HG03175 (cell line): ENCODE data around the gene MAPKAP1.
A peak's percentile ranks its signal among the peaks of the same experiment; 100 is the strongest.

ENCODE experiments used
- ATAC-seq: cut with Tn5 transposase; IDR thresholded peaks from one replicate; pipeline ENCODE4 v1.9.1; 2021; ENCODE audit warnings: mild to moderate bottlenecking, moderate library complexity; ENCODE audit not compliant: unreplicated experiment

The MAPKAP1 gene

DNA sequence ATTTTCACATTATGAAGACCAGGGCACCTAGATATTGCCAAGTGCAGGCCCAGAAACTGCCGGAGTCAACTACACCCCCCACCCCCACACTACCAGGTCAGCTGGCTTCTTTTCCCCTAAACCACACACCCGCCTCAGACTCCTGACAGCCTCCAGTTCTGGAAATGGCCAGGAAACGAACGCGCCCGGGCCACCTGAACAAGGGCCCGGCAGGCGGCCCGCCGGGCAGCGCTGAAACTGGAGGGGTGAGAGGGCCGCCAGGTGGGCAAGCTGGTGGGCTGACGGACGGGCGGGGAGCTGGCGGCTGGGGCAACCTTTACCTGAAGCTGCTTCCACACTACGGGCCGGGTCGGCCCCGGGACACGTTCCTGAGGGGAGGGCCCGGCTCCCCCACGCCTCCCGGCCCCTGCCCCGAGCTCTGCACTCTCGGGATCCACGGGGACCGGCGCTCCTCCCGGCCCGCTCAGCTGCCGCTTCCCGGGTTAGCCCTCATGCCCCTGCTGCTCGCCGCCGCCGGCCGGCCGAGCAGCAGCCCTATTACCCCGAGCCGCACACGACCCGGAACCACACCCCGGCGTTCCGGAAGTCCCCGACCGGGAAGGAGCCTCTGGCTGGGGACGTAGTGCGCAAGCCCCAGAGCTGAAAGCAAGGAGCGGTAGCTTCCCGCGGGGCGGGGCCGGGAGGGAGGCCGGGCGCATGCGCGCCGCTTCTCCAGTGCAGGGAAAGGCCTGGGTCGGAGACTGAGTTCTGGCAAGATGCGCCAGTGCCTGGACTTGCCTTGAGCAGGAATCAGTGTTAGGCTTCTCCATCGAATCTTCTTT lies at the start of gene MAPKAP1:
TSS of gene MAPKAP1 (minus strand) at position 558 of the 821 bp plus-strand sequence. CDS start 34,634 bp downstream, outside the sequence.
- peak; percentile 94 for ATAC-seq

- ATAC-seq = no peak
Observed at GRCh38 chr9:125756518-125756917, 49.5 kb upstream of the MAPKAP1 start.

- ATAC-seq = no peak
Observed at GRCh38 chr9:125755340-125755739, 48.3 kb upstream of the MAPKAP1 start.

GRCh38 chr9:125754096-125754495 lies 47.1 kb upstream of the MAPKAP1 start:
- ATAC-seq = no peak

- ATAC-seq = no peak
Observed at GRCh38 chr9:125752070-125752628, 45.1 kb upstream of the MAPKAP1 start.

DNA sequence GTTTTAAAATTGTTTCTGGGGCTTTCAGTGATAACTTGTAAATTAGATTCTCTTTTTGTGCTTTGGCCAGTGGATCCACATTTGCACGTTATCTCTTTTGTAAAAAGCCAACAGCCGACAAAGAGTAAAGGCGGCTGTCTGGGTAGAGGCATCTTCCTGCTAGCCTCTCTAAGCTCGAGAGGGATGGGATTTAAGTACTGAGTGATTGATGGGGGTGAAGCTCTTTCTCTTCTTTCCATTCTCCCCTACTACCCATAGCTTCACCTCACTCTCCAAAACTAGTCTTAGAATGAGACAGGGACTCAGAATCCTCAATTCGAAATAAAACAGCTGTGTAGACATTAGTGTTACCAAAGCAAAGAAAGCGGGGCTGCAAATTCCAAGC lies 43.6 kb upstream of the MAPKAP1 start:
- ATAC-seq = no peak

DNA sequence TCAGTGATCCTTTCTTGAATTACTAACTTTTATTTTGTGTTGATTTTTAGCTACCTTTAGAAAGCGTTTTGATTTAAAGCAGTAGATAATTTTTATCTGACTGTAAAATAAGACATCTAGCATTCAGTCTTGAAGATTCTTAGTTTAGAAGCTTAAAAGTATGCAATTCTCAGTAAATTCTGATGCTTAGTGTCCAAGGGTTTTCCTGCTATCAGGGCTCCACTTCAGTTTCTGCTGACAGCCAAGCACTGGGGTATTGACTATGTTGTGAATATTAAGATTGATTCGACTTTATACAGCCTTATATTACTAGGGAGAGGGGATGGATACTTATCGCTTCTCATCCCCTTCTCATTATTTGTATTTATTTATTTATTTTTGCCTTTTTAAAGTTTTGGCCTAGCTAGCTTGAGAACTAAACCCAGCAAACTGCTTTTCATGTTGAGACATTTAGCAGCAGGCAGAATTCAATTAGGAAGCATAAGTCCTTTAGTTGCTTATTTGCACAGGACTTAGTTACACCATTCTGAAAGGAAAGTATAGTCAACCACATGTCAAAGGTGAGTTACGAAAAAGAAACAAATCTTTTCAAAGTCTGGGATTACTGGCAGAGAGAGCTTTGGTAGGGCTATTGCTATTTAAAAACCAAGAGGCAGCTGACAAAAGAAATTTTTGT lies 43.1 kb upstream of the MAPKAP1 start:
- no peak for ATAC-seq

GRCh38 chr9:125749287-125749935 lies 42.4 kb upstream of the MAPKAP1 start:
- ATAC-seq = no peak

DNA sequence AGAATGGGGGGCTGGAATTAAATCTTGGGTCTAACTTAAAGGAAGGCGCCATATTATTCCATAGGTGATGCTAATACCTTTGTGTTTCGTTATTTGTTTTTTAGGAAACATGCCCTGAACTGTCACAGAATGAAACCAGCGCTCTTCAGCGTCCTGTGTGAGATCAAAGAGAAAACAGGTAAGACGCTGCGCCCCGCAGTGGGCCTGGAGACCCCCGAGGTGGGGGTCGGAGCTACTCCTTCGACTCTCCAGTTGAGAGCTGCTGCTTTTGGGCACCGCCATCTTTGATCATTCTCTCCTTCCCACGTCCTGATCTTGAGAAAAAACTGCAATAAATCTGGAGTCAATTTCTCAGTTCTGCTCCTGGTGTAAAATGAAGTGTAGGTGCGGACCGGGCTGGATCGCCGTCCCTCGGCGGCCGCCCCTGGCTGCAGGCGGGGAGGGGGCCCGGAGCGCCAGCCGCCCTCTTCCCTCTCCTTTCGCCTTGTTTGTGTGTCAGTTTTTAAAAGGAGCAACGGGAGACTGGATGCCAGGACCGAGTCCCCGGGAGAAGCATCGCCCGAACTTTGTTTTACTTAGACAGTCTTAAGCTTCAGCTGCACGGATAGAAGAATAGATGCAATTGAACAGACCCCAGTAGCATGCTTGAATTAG lies 41.6 kb upstream of the MAPKAP1 start:
- no peak for ATAC-seq

DNA sequence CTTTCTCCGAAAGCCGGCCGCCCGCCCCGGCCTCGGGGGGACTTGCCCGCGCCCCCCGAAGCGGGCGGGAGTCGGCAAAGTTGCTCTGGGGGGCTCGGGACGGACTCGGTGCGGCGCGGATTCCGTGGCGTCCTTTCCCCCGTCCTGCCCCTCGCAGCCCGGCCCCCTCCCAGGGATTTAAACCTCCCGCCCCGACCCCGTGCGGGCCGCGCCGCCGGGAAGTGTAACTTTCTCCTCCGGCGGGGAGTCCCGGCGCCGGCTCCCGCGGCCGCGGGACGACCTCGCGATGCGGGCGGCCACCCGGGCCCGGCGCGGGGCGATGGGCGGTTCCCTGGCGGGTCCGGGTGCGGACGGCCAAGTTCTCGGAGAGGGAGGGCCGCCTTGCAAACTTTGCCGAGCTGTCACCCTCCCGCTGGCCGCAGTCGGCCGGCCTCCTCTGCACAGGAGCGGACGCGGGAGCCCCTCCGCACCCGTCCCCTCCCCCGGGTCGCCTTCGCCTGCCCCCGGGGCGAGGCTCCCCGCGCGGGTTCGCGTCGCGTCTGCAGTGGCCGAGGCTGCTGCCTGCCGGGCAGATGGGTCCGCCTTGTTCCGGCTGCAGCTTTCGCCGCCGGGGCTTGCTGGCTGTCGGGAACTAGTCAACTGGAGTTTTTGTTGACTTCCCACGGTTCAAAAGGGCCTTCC lies 40.9 kb upstream of the MAPKAP1 start:
- ATAC-seq = no peak

- ATAC-seq = peak; percentile 5
Observed at GRCh38 chr9:125747053-125747764, 40.2 kb upstream of the MAPKAP1 start, which contains the start of gene PBX3. Gene PBX3 (plus strand): TSS chr9:125747373.

DNA sequence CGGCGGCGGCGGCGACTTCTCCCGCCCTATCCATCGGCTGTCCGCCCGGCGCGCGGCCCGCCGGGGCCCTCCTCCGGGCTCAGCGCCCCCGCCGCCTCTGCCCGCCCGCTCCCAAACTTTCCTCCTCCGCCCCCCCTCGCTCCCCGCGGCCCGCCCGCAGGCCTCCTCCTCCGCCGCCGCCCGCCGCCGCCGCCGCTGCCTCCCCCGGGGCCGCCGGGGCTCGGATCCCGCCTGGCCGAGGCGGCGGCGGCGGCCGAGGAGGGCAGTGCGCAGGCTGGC lies 39.7 kb upstream of the MAPKAP1 start:
- ATAC-seq = no peak

DNA sequence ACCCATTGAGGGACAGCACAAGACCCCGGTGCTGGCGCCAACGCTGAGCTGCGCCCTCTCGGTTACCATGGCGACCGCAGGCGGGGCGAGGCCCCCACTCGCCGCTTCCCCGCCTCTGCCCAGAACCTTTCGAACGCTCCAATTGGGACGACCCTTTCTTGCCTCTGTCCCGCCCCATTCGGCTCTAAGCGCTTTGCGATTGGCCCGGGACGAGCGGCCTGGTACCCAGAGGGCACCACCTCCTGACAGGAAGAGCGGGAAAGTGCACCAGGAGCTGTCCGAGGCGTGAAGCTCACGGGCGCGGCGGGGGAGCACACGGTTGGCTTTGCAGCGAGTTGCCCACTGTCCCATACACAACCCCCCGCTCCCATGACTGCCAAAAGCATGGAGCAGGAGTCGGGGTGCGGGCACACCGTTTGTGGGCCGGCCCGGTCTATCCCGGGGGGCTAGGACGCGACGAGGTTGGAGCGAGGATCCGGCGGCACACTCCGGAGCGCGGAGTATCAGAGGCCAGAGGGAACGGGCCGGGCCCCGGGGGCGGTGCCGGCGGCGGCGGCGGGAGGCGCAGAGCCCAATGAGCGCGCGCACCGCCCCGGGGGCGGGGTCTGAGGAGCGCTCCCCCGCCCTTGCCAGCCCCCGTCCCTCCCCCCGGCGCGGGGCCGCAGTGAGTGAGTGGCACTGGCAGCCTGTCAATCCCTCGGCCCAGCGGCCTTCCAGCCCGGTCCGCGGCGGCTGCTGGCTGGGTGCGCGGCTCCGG lies 39.2 kb upstream of the MAPKAP1 start:
- ATAC-seq = peak; percentile 75

DNA sequence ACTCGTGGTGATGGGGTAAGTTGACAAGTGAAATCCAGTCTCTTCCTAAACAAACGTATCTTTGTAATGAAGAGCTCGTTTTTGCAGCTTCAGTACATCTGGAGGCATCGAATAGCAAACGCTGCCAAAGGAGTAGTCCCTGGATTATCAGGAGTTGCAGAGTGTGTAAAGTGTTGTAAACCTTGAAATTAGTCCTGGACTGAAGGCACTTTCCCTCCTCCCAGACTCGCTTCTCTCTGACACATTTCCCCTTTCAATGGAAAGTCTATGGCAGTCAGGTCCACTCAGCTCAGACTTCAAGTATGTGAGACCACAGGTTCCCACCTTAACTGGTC lies 38.6 kb upstream of the MAPKAP1 start:
- no peak for ATAC-seq

GRCh38 chr9:125745018-125745417 lies 38.0 kb upstream of the MAPKAP1 start:
- no peak for ATAC-seq

- ATAC-seq = no peak
Observed at GRCh38 chr9:125744616-125745015, 37.6 kb upstream of the MAPKAP1 start.

DNA sequence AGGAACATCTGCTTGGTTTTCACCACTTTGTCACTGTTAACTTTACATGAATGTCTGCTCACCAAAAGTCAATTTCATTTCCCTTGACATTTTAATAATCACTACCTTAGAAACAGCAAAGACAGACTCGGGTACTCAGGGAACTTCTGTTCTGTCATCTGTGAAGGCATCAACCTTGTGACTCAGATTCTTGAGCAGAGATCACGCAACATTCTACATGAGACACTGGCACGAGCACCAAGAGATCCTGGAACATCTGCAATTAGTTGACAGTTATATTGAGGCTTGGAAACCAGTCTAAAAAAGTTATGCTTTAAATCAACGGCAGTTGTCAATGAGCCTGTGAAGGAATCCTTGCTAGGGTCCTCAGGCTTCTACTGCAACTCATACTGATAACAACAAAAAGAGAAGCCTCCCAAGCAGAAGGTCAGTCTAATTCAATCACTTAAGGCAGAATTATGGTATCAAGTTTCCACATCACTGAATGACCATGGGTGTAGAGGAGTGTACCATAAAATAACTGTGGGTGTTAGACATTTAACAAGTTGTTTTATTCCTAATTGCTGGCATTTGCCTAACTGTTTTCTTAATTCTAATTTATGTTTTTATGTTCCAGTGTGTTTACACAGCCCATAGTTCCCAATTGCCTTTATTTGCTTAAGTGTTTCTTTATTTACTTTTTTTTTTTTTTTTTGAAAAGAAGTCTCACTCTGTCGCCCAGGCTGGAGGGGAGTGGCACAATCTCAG lies 36.8 kb upstream of the MAPKAP1 start:
- ATAC-seq = no peak

- no peak for ATAC-seq
Observed at GRCh38 chr9:125742657-125743056, 35.6 kb upstream of the MAPKAP1 start.

- no peak for ATAC-seq
Observed at GRCh38 chr9:125739436-125739835, 32.4 kb upstream of the MAPKAP1 start.
